ENCODE results near the gene NECTIN3. TPM values are rescaled to one million over a fixed set of nuclear protein-coding genes. Genes with fewer than 3 reads are reported as not detected.

Gene NECTIN3
- total and polyA plus RNA-seq, 2 donors (not counting 1 experiment from before 2014, with no cell fraction given): 0.19 to 1.9 TPM

- TF ChIP-seq CTCF (IDR thresholded peaks at IDR 0.05): no peak
- no peak for TF ChIP-seq EZH2 (IDR thresholded peaks at IDR 0.05; ENCODE audit: borderline replicate concordance, insufficient read depth, low read depth, low read length, poor library complexity, severe bottlenecking)
- peaks cover 9% of the 10 kb centered on the region for H3K27me3 Mint-ChIP-seq
- DNase-seq: no peak
- intact Hi-C loops (cut with micrococcal nuclease): no loop called here
- no peaks in the 10 kb centered on the region for H3K4me1 Mint-ChIP-seq
- H3K9me3 Mint-ChIP-seq (ENCODE audit: insufficient read depth): peaks cover 11% of the 10 kb centered on the region
- no peak for ATAC-seq (ENCODE audit: low read depth)
- Histone ChIP-seq H3K4me3 (ENCODE audit: control extremely low read depth in 1 of 5, extremely low read depth in 1 of 5, insufficient read depth in 1 of 5, low read depth in 2 of 5, low read length in 4 of 5) (no peak overlapping the region), H3K9me3 (ENCODE audit: control extremely low read depth in 1 of 3, control insufficient read depth in 2 of 3, insufficient read depth in 1 of 3, low read length in 2 of 3) (peaks cover 0 to 16% (median 13%) of the 10 kb centered on the region in 3 donors), H3K4me1 (ENCODE audit: control insufficient read depth in 2 of 2, insufficient read depth in 2 of 2, low read length in 2 of 2) (no peaks in the 10 kb centered on the region), H3K79me2 (ENCODE audit: control insufficient read depth, insufficient read depth, low read length) (no peaks in the 10 kb centered on the region), H4K20me1 (ENCODE audit: control insufficient read depth, insufficient read depth, low read length, poor library complexity, severe bottlenecking) (no peaks in the 10 kb centered on the region), H3K36me3 (replicated peaks in 1 of 2; ENCODE audit: control extremely low read depth in 1 of 2, control insufficient read depth in 1 of 2, extremely low read depth in 1 of 2, insufficient read depth in 2 of 2, low read length in 1 of 2) (no peaks in the 10 kb centered on the region), H2AFZ (ENCODE audit: insufficient read depth, low read depth, low read length, poor library complexity, severe bottlenecking) (no peak overlapping the region), H3K27me3 (replicated peaks in 1 of 4; ENCODE audit: control extremely low read depth in 1 of 4, control insufficient read depth in 3 of 4, insufficient read depth in 4 of 4, low read length in 3 of 4) (no peaks in the 10 kb centered on the region), H3K4me2 (replicated peaks; ENCODE audit: low read depth, low read length, poor library complexity, severe bottlenecking) (no peak overlapping the region), H3K9ac (ENCODE audit: low read length) (no peak overlapping the region), H3K27ac (ENCODE audit: low read length in 2 of 2) (no peak overlapping the region)
- CTCF ChIA-PET: interaction anchor here (0.6 to 0.7 kb wide), 2 partner anchors 19 to 1010 kb away, joined by 3 read pairs; no protein-coding TSS in a partner anchor
- H3K27ac Mint-ChIP-seq: no peak overlapping the region
- no peak overlapping the region for H3K4me3 Mint-ChIP-seq
- POLR2A ChIA-PET: no interaction called here
- WGBS (ENCODE audit: insufficient coverage): no CpG with 5 or more reads among the region's 1 CpG
These were observed 38.1 kb upstream of the NECTIN3 start for GRCh38 chr3:111033470-111034050.

- Histone ChIP-seq H3K36me3 (replicated peaks in 1 of 2; ENCODE audit: control extremely low read depth in 1 of 2, control insufficient read depth in 1 of 2, extremely low read depth in 1 of 2, insufficient read depth in 2 of 2, low read length in 1 of 2) (no peaks in the 10 kb centered on the region), H3K27ac (ENCODE audit: low read length in 2 of 2) (no peak overlapping the region), H3K9me3 (ENCODE audit: control extremely low read depth in 1 of 3, control insufficient read depth in 2 of 3, insufficient read depth in 1 of 3, low read length in 2 of 3) (peaks cover 0 to 16% (median 15%) of the 10 kb centered on the region in 3 donors), H3K4me2 (replicated peaks; ENCODE audit: low read depth, low read length, poor library complexity, severe bottlenecking) (no peak overlapping the region), H3K4me3 (ENCODE audit: control extremely low read depth in 1 of 5, extremely low read depth in 1 of 5, insufficient read depth in 1 of 5, low read depth in 2 of 5, low read length in 4 of 5) (no peak overlapping the region), H2AFZ (ENCODE audit: insufficient read depth, low read depth, low read length, poor library complexity, severe bottlenecking) (no peak overlapping the region), H4K20me1 (ENCODE audit: control insufficient read depth, insufficient read depth, low read length, poor library complexity, severe bottlenecking) (no peaks in the 10 kb centered on the region), H3K79me2 (ENCODE audit: control insufficient read depth, insufficient read depth, low read length) (no peaks in the 10 kb centered on the region), H3K4me1 (ENCODE audit: control insufficient read depth in 2 of 2, insufficient read depth in 2 of 2, low read length in 2 of 2) (no peaks in the 10 kb centered on the region), H3K9ac (ENCODE audit: low read length) (no peak overlapping the region), H3K27me3 (replicated peaks in 1 of 4; ENCODE audit: control extremely low read depth in 1 of 4, control insufficient read depth in 3 of 4, insufficient read depth in 4 of 4, low read length in 3 of 4) (no peaks in the 10 kb centered on the region)
- Mint-ChIP-seq H3K27me3 (peaks cover 9% of the 10 kb centered on the region), H3K9me3 (ENCODE audit: insufficient read depth) (peaks cover 16% of the 10 kb centered on the region), H3K4me1 (no peaks in the 10 kb centered on the region), H3K4me3 (no peak overlapping the region), H3K27ac (no peak overlapping the region)
- WGBS (ENCODE audit: insufficient coverage): 68% methylated on average over 2 of the region's 2 CpGs
- intact Hi-C loops (cut with micrococcal nuclease): no loop called here
- TF ChIP-seq CTCF (IDR thresholded peaks at IDR 0.05) (no peak), EZH2 (IDR thresholded peaks at IDR 0.05; ENCODE audit: borderline replicate concordance, insufficient read depth, low read depth, low read length, poor library complexity, severe bottlenecking) (no peak)
- no peak for ATAC-seq (ENCODE audit: low read depth)
- no peak for DNase-seq
- ChIA-PET CTCF (no interaction called here), POLR2A (no interaction called here)
These were observed 36.3 kb upstream of the NECTIN3 start for GRCh38 chr3:111035316-111035715.
